Coronary artery (tissue), 2 donors: ENCODE measurements around the gene GBP7.

Experiments used
- DNase-seq: peaks from one replicate; pipeline ENCODE4 v3.0.0-alpha.2; 2017; ENCODE audit warnings: low spot score
- H3K27ac ChIP-seq, 2 donors: fragments of 200-600 bp; sonication (generic); one replicate each; pipeline ENCODE4 v1.5.1; 2016 to 2019
- H3K4me3 ChIP-seq: fragments of 200-600 bp; sonication (generic); 2 replicates; pipeline ENCODE4 v1.5.1; 2016; ENCODE audit warnings: mild to moderate bottlenecking, moderate library complexity
- CTCF ChIP-seq: fragments of 200-600 bp; sonication (generic); IDR thresholded peaks from one replicate; pipeline ENCODE4 v1.5.1; 2019; ENCODE audit warnings: antibody characterized with exemption

Gene GBP7

GRCh38 chr1:89201106-89201794, 25.4 kb upstream of the GBP7 start:
- DNase-seq = no peak
- no peak overlapping the region for H3K4me3 ChIP-seq
- TF ChIP-seq CTCF = no peak
- H3K27ac ChIP-seq = no peak overlapping the region

- no peak for DNase-seq
- TF ChIP-seq CTCF = no peak
- Histone ChIP-seq H3K27ac (no peak overlapping the region), H3K4me3 (no peak overlapping the region)
These were observed 24.9 kb upstream of the GBP7 start for GRCh38 chr1:89200663-89201062.

- Histone ChIP-seq H3K4me3 (peak overlapping the region; percentile 81), H3K27ac (peak overlapping the region in 1 of 2 donors; percentile 21)
- no peak for TF ChIP-seq CTCF
- DNase-seq = no peak
These were observed 23.8 kb upstream of the GBP7 start for GRCh38 chr1:89199525-89200031.

GRCh38 chr1:89198491-89199072, 22.8 kb upstream of the GBP7 start, which contains the start of gene GBP4:
Gene GBP4 (minus strand): TSS chr1:89198942. CDS start chr1:89198834, 108 bp downstream.
- Histone ChIP-seq H3K27ac (peak within 1 kb of the TSS; percentile 39 to 78), H3K4me3 (peak within 1 kb of the TSS; percentile 81)
- TF ChIP-seq CTCF = no peak
- DNase-seq = peak; percentile 73

GRCh38 chr1:89198081-89198480, 22.3 kb upstream of the GBP7 start:
- TF ChIP-seq CTCF = no peak
- peak overlapping the region; percentile 81 for H3K4me3 ChIP-seq
- peak overlapping the region; percentile 39 to 78 for H3K27ac ChIP-seq
- no peak for DNase-seq

GRCh38 chr1:89195476-89195875, 19.7 kb upstream of the GBP7 start:
- Histone ChIP-seq H3K27ac (no peak overlapping the region), H3K4me3 (no peak overlapping the region)
- no peak for DNase-seq
- no peak for TF ChIP-seq CTCF

- no peak overlapping the region for H3K27ac ChIP-seq
- H3K4me3 ChIP-seq = no peak overlapping the region
- TF ChIP-seq CTCF = no peak
- DNase-seq = no peak
These were observed 15.5 kb upstream of the GBP7 start for GRCh38 chr1:89191314-89191713.
